NCI-H2196 treated with DMSO at 0.1 percent for 48 hours (cell line): Measurements from ENCODE around the gene M1AP.
"Not testable (repeated sequence)": the region's sequence is repeated elsewhere in the genome, so short reads cannot be mapped to it uniquely, and the experiment has no call there.

ENCODE experiments used
- DNase-seq: peaks from one replicate; lab custom pipeline; 2025; ENCODE audit not compliant: unreplicated experiment; lab: John Stamatoyannopoulos, UW

The M1AP gene

DNA sequence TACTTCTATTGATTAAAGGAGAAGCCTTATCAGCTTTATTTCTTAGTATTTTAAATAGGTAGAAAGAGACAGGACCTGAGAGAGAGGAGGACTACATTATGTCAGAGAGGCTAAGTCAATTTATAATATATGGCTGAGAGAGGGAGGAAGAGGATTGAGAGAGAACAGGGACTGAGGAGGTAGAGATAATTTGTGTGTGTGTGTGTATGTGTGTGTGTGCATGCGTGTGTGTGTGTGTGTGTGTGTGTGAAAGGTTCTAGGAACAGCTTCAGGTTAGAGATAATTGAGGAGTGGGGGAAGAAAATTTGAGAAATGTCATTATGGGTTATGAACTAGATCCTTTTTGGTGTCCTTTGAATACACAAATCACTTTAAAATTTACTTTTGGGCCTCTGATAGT, 78.4 kb downstream of the M1AP start:
- DNase-seq = no peak

DNA sequence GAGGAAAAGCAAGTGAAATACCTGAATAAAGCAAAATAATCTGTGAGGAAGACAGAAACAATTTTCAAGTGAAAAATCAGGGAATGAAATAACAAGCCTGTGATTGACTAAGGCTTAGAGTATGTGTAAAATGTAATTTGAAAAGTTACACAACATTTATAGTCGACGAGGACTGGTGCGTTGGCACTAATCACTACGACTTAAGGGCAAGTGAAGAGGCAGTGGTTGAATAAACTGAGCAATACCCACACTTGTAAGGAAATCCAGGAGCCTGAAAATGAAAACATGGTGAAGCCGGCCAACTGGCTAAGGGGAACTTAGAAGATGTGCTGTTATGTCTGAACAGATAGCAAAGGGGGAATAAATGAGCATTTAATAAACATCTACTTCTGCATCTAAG, 80.2 kb downstream of the M1AP start:
- DNase-seq = no peak

DNA sequence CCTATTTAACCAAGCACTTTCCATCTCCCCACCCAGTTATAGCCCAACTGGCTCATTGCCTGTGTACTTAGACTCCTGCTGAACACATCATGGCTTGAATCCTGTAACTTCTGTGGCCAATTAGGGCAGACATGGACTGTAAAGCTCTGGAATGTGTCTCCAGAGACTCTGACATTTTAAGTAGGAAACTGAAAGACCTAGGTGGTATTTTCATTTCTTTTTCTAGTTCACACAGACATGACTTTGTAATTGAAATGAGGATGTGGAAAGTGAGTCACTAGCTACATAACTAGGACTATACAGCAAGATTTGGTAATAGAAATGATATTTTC, 81.4 kb downstream of the M1AP start:
- no peak for DNase-seq

DNA sequence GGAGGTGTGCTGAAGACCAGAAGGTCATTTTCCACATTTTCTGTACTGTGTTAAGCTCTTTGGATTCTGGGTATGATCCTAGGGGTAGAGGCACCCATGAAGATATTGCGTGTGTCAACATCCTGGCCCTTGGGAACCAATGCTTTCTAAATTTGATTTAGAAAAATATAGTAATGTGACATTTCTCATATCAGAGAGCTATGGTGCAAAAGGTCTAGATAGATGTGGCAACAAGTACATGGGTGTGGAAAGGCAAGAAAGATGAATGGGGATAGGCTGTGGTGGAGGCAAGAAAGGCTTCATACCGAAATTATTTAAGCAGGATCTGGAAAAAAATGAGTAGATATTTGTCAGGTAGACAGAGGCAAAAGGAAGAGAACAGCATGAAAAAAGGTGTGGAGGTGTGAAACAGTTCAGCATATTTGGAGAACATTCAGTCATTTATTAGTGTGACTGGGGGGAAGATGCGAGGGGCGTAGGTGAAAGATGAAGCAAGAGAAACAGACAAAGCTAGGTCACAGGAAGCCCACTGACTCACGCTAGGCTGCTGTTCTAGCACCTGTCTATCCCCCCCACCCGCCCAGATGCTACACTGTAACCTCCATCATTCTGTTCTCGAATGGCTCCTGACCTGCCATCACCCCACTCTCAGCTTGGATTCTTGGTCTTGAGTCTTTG, 81.9 kb downstream of the M1AP start:
- DNase-seq = no peak

DNA sequence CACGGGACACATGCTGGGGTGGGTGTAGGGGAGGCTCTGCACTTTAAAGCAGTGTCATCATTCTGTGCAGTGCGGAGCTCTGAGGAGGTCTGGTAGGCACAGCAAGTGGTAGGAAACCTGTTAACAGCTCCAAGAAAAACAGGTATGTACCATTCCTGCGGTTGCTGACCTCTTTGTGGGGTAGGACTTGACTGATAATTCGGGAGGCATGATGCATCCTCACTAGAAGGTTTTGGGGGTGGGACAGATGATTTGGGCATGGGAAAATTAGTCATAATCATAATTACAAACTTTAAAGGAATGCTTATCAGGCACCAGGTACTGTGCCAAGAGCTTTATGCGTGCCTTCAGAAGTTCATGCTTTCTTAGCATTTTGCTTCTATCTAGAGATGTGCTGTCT, 83.9 kb downstream of the M1AP start:
- no peak for DNase-seq

DNA sequence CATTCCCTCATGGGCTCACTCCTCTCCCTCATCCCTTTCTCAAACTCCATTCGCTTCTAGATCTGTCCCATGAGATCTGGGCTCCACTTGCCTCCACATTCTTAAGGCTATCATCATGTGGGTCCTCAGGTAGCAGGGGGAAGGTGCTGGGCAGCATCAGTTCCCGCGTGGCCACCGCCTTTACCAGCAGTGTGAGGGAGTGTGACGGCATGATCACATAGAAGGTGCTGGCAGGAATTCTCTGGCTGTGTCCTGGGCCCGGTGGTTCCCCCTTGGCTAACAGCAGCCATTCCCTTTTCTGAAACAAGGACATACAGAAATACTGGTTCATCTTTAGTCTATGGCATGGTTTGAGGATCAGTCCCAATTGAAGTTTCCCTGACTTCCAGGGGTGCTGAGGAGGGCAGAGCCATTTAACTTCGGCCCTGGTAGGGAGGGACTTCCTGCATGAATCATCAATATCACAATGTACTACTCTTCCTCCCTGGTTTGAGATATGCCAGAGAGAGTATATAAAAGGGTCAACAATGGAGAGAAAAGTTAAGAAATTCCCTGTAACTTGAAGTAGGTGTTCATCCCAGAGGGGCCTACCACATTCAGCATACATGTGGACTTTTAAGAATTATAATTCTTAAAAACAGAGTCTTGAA, 85.9 kb downstream of the M1AP start:
- DNase-seq = no peak

DNA sequence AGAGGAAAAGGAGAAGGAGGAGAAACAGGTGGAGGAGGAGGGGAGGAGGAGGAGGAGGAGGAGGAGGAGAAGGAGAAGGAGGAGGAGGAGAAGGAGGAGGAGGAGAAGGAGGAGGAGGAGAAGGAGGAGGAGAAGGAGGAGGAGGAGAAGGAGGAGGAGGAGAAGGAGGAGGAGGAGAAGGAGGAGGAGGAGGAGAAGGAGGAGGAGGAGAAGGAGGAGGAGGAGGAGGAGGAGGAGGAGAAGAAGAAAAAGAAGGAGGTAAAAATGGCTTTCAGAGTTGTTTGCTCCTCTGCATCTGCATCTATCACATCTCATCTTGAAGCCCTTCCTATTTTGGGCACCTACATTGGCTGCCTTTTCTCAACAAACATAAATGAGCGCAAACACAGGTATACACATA, 87.1 kb downstream of the M1AP start:
- DNase-seq = not testable (repeated sequence)

DNA sequence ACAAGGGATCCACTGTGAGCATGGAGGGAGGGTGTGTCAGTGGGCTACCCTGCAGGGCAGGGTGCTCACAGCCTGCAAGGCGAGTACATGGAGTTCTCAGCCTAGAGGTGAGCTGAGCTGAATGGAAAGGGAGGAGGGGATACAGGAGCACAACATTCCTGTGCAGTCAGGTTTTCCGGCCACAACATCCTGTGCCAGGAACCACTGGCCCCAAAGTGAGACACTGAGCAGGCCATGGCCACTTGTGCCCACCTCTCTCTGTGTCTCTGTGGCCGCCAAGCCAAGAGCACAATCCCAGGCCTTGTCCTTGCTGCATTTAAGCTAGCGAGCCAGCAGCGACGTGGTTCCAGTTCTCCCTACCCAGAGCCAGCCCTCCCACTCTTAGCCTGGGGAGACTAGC, 87.5 kb downstream of the M1AP start:
- DNase-seq = no peak

DNA sequence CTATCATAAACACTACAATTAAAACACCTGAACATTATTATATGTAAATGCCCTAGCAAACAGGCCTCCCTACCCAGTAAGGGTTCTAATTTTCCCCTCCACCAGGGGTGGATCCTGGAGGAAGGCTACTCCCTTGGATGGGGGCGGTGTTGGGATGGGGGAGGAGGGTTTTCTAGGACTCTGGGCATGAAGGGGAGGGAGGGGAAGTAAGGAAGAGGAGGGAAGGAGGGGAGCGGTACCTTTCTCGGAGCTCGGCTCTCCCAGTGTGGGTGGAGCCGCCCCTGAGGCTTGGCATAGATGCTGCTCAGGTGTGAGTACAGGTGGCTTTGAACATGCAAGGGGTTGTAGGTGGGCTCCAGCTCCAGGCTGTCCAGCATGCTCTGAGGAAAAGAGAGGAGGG, 88.2 kb downstream of the M1AP start:
- DNase-seq = no peak

DNA sequence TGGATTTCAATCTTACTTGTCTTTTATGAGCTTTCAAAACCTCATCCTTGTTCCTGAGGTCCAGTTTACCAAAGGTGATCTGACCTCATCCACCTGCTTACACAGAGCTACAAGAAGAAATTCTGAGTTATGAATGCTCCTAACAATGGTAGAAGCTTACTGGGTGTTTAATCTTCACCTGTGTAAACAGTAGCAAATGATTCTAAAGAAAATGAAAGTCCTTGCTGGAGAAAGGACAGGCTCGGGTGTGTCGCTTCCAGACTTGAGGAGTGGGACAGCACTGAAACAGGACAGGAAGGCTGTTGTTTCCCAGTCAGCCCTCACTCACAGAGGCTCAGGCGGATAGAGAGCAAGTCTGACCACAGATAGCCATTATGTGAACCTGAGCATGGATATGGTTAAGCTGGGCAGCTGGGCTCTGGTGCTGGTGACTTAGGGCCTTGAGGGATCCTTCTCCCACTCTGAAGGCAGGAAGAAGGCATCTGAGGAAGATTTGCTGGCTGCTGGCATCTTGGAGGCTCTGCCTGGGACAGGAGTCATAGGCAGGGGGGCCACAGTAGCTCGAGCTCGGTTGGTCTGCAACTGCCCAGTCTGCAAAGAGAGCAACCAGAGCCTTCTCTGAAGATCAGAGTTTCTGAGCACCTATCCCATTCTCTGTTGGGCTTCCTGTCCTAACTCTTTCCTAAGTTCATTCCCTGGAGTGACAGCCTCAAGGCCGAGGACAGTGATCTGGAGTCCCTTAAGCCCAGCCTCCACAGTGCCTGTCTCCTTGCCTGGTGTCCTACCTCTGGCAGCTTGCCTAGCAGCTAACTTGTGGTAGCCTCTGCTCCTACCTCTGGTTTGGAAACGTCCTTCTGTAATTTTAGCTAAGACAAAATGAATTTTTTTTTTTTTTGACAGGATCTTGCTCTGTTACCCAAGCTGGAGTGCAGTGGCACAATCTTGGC, 89.6 kb downstream of the M1AP start:
- DNase-seq = no peak

DNA sequence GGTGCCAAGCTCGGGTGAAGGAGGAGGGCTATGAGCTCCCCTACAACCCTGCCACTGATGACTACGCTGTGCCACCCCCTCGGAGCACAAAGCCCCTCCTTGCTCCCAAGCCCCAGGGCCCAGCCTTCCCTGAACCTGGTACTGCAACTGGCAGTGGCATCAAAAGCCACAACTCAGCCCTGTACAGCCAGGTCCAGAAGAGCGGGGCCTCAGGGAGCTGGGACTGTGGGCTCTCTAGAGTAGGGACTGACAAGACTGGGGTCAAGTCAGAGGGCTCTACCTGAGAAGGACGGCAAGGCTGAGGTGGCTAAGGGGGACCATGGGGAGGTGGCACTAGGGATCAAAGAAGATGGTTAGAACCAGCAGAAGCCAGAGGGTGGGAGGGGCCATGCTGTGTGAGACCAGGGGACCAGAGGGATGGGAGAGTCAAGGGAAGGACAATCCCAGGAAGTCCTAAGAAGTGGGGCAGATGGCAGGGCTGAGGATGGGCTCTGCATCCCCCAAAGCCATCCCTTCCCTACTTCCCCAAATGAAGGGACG, 91.2 kb downstream of the M1AP start:
- DNase-seq = no peak

DNA sequence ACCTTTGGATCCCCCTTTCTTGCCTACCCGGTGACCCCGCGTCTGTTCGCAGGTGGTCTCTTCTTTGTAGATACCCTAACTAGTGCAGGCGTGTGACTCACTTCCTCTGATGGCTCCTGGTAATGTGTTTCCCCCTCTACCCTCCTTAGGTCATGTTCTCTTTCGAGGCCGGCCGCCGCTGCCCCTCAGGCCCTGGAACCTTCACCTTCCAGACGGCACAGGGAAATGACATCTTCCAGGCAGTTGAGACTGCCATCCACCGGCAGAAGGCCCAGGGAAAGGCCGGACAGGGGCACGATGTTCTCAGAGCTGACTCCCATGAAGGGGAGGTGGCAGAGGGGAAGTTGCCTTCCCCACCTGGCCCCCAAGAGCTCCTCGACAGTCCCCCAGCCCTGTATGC, 92.0 kb downstream of the M1AP start:
- DNase-seq = no peak

DNA sequence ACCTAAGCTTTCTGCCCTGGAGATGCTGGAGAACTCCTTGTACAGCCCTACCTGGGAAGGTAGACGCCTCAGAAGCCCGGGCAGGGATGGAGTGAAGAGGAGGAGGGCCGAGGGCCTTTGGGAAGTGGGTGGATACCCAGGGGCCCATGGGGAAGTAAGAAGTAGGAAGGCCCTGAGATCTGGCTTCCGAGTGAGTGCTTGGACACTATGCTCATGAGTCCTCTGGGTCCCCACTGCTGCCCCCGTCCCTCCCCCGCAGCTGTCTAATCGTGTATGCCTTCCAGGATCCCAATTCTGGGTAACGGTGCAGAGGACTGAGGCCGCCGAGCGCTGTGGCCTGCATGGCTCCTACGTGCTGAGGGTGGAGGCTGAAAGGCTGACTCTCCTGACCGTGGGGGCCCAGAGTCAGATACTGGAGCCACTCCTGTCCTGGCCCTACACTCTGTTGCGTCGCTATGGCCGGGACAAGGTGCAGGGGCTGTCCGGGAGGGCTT, 92.5 kb downstream of the M1AP start:
- DNase-seq = no peak

DNA sequence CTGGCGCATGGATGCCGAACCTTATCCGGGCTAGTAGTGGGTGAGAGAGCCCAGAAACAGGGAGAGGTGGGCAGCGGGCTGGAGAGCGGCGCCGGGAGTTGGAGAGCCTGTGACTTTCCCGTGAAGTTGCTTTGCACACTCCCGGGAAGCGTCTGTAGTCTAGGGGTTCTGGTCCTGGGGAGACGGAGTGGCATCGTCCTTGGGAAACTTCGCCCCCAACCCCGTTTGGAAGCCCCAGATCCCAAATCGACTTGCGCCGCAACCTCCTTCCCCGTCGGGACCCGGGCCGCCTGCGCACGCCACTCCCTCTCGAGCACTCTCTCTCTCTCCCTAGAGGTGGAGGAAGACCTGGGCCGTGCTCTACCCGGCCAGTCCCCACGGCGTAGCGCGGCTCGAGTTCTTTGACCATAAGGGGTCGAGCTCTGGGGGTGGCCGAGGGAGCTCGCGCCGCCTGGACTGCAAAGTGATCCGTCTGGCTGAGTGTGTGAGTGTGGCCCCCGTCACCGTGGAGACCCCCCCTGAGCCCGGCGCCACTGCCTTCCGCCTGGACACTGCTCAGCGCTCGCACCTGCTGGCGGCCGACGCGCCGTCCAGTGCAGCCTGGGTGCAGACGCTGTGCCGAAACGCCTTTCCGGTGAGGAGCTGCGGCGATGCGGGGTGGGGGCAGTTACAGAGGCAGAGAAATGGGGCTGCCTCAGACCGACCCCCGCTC, 93.2 kb downstream of the M1AP start:
- no peak for DNase-seq

DNA sequence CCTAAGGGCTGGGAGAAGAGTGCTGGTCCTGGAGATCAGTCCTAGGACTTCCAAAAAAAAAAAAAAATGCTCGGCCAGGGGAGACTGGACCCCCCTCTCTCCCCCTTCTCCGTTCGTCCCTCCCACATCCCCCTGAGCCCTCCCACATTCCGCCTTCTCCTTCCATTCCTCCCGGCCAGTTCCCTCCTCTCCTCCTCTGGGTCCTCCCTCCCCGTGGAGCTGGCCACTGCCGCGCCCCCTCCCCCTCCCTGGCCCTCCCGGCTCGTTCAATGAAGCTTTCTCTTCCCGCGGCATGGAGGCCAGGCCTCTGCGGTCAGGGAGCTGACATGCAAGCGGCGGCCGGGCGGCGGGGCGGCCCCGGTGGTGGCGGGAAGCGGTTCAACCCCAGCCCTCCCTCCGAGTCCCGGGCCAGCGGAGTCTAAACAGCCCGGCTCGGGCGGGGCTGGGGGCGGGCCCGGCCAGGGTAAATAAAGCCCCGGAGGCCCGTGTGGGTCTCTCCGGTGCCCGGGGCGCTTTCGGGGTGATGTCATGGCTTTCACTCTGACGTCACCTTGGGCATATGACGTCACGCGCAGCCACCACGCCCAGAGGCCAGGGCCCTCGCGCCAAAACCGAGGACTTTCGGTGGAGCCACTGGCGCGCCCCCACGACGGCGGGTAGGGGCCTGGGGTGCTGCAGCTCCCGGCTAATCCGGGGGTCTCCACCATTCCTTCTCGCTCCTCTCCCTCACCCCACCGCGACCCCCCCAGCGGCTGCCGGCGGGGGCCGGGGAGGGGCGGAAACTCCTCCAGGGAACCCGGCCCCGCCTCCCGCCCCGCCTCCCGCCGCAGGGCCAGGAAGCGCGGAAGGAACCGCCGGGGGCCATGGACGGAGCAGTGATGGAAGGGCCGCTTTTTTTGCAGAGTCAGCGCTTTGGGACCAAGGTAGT, 94.0 kb downstream of the M1AP start, which contains the start of the genes DOK1 and LOXL3:
DOK1 (plus strand) TSS at position 829 of the 928 bp plus-strand sequence; CDS start at position 864, 35 bp downstream.
LOXL3 (minus strand) TSS at position 51 of the 928 bp plus-strand sequence. CDS start 1,308 bp downstream, outside the sequence.
- no peak for DNase-seq

DNA sequence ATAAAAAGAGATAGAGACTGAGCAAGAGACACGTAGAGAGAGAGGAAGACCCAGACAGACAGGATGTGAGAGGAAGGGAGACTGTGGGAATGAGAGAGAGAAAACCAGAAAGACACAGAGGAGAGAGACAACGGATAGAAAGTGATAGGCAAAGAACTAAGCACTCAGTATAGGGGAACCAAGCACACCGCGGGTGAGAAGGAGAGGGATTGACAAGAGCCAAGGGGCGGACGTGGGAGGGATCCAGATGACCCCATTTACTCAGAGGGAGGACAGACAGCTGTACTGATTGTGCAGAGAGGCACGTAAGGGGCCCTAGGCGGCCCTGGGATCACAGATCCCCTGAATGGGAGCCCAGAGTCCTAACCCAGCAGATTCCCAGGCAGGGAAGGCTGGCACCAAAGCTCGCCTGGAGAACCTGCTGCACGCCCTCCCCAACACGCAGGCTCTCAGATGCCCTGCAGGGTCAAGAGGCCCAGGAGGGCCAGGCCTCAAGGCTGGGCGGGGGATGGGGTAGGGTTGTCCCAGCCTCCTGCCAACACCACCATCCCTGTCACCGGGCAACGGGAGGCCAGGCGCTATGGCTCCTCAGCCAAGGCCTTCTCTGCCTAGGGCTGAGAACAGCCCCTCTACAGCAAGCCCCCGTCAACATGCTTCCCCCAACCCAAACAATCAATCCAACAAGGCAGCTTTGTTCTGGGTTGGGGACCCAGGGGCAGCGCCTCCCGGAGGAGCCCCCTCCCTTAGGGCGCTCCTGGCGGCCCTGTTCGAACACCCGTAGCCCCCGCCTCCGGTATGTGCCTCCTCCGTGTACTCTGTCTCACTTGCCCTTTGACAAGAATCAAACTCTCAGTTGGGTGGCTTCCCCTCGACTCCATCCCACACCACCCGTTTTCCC, 95.0 kb downstream of the M1AP start:
- DNase-seq = no peak

DNA sequence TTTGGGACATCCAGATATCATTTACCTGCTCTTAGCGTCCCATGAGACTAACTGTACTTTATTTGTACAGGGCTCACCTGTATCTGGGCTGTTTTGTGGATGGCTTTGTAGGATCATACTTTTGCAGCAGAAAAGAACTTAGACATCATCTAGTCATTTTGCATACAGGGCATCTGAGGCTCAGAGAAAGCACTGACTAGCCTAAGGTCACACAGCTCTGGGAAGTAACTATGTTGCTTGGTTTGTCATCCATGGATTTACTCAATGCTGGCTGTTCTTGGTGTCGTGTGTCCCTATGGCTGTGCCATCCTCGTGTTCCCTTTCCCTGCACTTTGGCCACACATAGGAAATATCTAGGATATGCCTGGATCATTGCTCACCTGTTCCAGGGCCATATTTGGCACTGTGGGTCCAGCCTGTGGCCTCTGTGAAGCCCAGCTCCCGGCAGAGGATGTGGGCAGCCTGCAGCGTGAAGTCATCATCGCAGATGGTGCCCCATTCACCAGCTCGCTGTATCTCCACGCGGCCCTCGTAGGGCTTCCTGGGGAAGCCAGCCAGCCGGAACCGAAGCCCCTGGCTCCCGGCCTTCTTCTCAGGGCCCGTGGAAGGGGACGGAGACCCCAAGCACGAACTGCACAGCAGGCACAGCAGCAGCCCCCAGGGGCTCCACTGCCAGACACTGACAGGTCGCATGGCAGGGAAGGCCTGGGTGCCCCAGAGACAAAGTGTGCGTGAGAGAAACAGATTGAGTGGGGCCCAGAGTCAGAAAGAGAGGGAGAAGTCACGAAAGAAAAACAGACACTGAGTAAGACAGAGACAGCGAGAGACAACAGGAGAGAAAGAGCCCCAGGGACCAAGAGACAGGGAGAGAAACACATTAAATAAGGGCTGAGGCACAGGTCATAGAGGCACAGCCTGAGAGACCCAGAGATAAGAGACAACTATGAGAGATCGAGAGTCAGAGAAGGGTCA, 95.9 kb downstream of the M1AP start:
- DNase-seq = no peak
